MM.1S (cell line): ENCODE measurements around the gene KIAA1328.

Experiments used
- EZH2 ChIP-seq: fragments of 300-600 bp; sonication (generic); optimal IDR thresholded peaks from 2 replicates; pipeline ENCODE3; 2017; ENCODE audit warnings: low read depth, mild to moderate bottlenecking, antibody characterized with exemption, low read length, mixed read lengths
- EZH2phosphoT487 ChIP-seq: fragments of 300-600 bp; sonication (generic); IDR thresholded peaks from 2 replicates; pipeline ENCODE4 v1.6.1; 2018; ENCODE audit warnings: antibody characterized with exemption, low read length
- TF ChIP-seq, protein P1 (sequence below): fragments of 300-600 bp; sonication (generic); IDR thresholded peaks from 2 replicates; pipeline ENCODE4 v1.5.1; 2016; ENCODE audit warnings: antibody characterized with exemption, low read length, mixed read lengths

DNA sequence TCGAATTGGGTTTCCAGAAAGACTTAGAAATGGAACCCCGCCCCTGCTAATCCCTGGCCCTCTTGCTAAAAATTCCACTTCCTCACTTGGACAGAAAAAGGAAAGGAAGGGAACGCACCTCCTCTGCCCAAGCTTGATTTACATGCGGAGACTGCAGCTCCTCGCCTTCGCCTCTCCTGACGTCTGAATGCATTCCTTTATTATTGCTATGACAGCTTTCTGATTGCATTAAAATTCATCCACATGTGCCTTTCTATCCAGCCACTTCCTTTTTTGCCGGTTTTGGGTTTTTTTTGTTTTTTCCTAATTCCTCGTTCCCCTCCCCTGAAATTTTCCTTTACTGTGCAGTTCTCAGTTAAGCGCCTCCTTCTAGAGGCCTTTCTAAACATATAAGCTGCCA, 448.9 kb downstream of the KIAA1328 start:
- no peak for TF ChIP-seq EZH2
- TF ChIP-seq, protein P1, sequence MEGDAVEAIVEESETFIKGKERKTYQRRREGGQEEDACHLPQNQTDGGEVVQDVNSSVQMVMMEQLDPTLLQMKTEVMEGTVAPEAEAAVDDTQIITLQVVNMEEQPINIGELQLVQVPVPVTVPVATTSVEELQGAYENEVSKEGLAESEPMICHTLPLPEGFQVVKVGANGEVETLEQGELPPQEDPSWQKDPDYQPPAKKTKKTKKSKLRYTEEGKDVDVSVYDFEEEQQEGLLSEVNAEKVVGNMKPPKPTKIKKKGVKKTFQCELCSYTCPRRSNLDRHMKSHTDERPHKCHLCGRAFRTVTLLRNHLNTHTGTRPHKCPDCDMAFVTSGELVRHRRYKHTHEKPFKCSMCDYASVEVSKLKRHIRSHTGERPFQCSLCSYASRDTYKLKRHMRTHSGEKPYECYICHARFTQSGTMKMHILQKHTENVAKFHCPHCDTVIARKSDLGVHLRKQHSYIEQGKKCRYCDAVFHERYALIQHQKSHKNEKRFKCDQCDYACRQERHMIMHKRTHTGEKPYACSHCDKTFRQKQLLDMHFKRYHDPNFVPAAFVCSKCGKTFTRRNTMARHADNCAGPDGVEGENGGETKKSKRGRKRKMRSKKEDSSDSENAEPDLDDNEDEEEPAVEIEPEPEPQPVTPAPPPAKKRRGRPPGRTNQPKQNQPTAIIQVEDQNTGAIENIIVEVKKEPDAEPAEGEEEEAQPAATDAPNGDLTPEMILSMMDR, result no peak
- no peak for TF ChIP-seq EZH2phosphoT487
